ENCODE measurements around the gene HDGF.

DNA sequence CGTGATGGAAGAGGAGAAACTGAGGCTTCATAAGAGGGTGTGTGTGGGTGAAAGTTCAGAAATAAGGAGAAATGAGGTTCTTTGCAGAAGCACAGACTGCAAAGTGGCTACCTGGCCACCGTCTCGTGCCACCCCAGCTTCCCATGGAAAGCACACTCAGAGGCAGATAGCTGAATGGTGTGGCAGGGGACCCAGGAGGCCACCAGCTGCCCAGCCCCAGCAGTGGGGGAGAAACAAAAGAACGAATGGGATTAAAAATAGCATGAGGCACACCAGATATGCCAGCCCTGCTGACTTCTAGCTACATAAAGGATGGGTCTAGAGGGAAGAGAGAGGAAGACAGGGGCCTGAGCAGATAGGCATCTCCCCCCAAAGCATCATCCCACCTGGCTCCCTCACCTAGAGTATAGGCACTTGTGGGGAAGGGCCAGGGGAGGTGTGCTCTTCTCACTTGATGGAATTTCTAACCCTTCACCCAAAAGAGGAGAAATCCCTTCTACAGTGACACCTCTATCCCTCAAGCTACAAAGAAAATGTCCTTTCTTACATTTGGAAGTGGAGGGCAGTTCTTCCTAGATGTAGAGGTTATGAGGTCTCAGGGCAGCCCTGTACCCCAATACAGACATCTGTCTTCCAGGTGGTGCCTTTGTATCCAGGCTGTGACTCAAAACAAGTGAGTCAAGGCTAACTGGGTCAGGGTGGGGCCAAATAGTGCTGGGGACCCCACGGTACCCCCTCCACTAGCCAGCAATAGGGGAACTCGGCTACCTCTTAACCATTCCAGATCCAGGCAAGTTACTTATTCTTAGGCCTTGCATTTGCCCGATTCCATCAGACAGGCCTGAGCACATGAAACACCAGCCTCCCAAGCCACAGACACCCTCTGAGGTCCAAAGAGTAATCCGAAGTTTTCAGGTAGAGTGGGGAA lies 3.5 kb downstream of the HDGF start:
- TF ChIP-seq, protein P1, sequence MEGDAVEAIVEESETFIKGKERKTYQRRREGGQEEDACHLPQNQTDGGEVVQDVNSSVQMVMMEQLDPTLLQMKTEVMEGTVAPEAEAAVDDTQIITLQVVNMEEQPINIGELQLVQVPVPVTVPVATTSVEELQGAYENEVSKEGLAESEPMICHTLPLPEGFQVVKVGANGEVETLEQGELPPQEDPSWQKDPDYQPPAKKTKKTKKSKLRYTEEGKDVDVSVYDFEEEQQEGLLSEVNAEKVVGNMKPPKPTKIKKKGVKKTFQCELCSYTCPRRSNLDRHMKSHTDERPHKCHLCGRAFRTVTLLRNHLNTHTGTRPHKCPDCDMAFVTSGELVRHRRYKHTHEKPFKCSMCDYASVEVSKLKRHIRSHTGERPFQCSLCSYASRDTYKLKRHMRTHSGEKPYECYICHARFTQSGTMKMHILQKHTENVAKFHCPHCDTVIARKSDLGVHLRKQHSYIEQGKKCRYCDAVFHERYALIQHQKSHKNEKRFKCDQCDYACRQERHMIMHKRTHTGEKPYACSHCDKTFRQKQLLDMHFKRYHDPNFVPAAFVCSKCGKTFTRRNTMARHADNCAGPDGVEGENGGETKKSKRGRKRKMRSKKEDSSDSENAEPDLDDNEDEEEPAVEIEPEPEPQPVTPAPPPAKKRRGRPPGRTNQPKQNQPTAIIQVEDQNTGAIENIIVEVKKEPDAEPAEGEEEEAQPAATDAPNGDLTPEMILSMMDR (IDR thresholded peaks at IDR 0.05) = no peak
- TF ChIP-seq POLR2A (IDR thresholded peaks at IDR 0.05; ENCODE audit: low read depth) (no peak), EP300 (IDR thresholded peaks at IDR 0.05) (no peak), POLR2AphosphoS5 (IDR thresholded peaks at IDR 0.05) (peak in 1 of 2 donors; percentile 3)
